A673 (cell line): Measurements from ENCODE around the gene XRCC3. TPM values are rescaled to one million over a fixed set of nuclear protein-coding genes. Genes with fewer than 3 reads are reported as not detected.

Source experiments
- BruUV-seq: library from RNA; stranded (reverse); fragments of 400-500 nt; replicated peaks from 2 replicates; lab custom pipeline; 2021; lab: Mats Ljungman, UMichigan
- CTCF ChIA-PET: fragments of 300-600 bp; sonication (Branson Sonifier 250); formaldehyde crosslinking; loops from one replicate; lab custom pipeline; 2022; ENCODE audit warnings: antibody characterized with exemption; lab: Charles Lee
- POLR2A ChIA-PET: fragments of 300-600 bp; sonication (Branson Sonifier 250); formaldehyde crosslinking; loops from one replicate; lab custom pipeline; 2022; ENCODE audit warnings: antibody characterized with exemption; ENCODE audit not compliant: low non-redundant PET; lab: Charles Lee
- DNase-seq: peaks from one replicate; pipeline ENCODE4 v3.0.0-alpha.2; 2015; ENCODE audit warnings: low spot score
- H3K27ac ChIP-seq: fragments of 200-600 bp; sonication (generic); 2 replicates; pipeline ENCODE4 v1.5.1; 2016; ENCODE audit warnings: mixed run types, low read depth, mild to moderate bottlenecking, mixed read lengths, antibody characterized with exemption, low read length; ENCODE audit not compliant: poor library complexity, severe bottlenecking
- H3K27me3 ChIP-seq: fragments of 200-600 bp; sonication (generic); replicated peaks from 2 replicates; pipeline ENCODE4 v1.6.1; 2017; ENCODE audit warnings: mixed run types, low read depth, mild to moderate bottlenecking, mixed read lengths, antibody characterized with exemption, low read length; ENCODE audit not compliant: insufficient read depth, poor library complexity
- H3K36me3 ChIP-seq: fragments of 200-600 bp; sonication (generic); 2 replicates; pipeline ENCODE4 v1.6.1; 2016; ENCODE audit warnings: mixed run types, mild to moderate bottlenecking, mixed read lengths, antibody characterized with exemption, low read length; ENCODE audit not compliant: insufficient read depth, poor library complexity, severe bottlenecking
- H3K4me1 ChIP-seq: fragments of 200-600 bp; sonication (generic); 2 replicates; pipeline ENCODE4 v1.6.1; 2017; ENCODE audit warnings: mixed run types, mild to moderate bottlenecking, mixed read lengths, antibody characterized with exemption, low read length; ENCODE audit not compliant: insufficient read depth, poor library complexity, severe bottlenecking
- H3K4me3 ChIP-seq: fragments of 200-600 bp; sonication (generic); 2 replicates; pipeline ENCODE4 v1.5.1; 2016; ENCODE audit warnings: low read depth, mixed run types, mild to moderate bottlenecking, mixed read lengths, low read length; ENCODE audit not compliant: poor library complexity, severe bottlenecking
- H3K9me3 ChIP-seq: fragments of 200-600 bp; sonication (generic); 2 replicates; pipeline ENCODE4 v1.6.1; 2016; ENCODE audit warnings: mixed run types, low read depth, mild to moderate bottlenecking, mixed read lengths, antibody characterized with exemption, low read length; ENCODE audit not compliant: poor library complexity, severe bottlenecking
- CTCF ChIP-seq: fragments of 300-800, 200-600 bp; sonication (generic); conservative IDR thresholded peaks from 2 replicates; pipeline ENCODE4 v1.5.1; 2017; ENCODE audit warnings: low read depth, mild to moderate bottlenecking, antibody characterized with exemption, low read length, moderate library complexity, mixed read lengths
- EZH2 ChIP-seq: fragments of 200-600 bp; sonication (generic); IDR thresholded peaks from 2 replicates; pipeline ENCODE4 v1.6.1; 2017; ENCODE audit warnings: borderline replicate concordance, low read depth, mild to moderate bottlenecking, mixed read lengths, antibody characterized with exemption, low read length; ENCODE audit not compliant: poor library complexity, severe bottlenecking
- intact Hi-C: fragments of 100-400 bp; cut with micrococcal nuclease; formaldehyde crosslinking; loops from one replicate; pipeline ENCODE4 v1.10.0; 2022; ENCODE audit not compliant: unreplicated experiment
- total RNA-seq: library from RNA; stranded (reverse); gene quantifications from 2 replicates; pipeline ENCODE4 v1.2.3, GENCODE V29; 2021

Gene XRCC3
- total RNA-seq, 1 experiment from 2014 or later = 91.8 TPM

GRCh38 chr14:103724116-103724515 lies 8.9 kb upstream of the XRCC3 start:
- Histone ChIP-seq H3K27me3 (no peaks in the 10 kb centered on the region), H3K36me3 (peaks cover 3% of the 10 kb centered on the region), H3K27ac (no peak overlapping the region), H3K9me3 (no peaks in the 10 kb centered on the region), H3K4me1 (no peaks in the 10 kb centered on the region), H3K4me3 (no peak overlapping the region)
- no TSS peak for BruUV-seq
- intact Hi-C loops = no loop called here
- no peak for DNase-seq
- TF ChIP-seq CTCF (no peak), EZH2 (no peak)
- CTCF ChIA-PET = no interaction called here
- POLR2A ChIA-PET = no interaction called here

GRCh38 chr14:103723748-103724081 lies 8.5 kb upstream of the XRCC3 start:
- Histone ChIP-seq H3K27ac (no peak overlapping the region), H3K4me1 (no peaks in the 10 kb centered on the region), H3K9me3 (no peaks in the 10 kb centered on the region), H3K27me3 (no peaks in the 10 kb centered on the region), H3K4me3 (no peak overlapping the region), H3K36me3 (no peaks in the 10 kb centered on the region)
- ChIA-PET POLR2A (no interaction called here), CTCF (no interaction called here)
- intact Hi-C loops = no loop called here
- BruUV-seq = no TSS peak
- DNase-seq = no peak
- no peak for TF ChIP-seq EZH2
- no peak for TF ChIP-seq CTCF

GRCh38 chr14:103721334-103722120 lies 6.3 kb upstream of the XRCC3 start:
- CTCF ChIA-PET = no interaction called here
- Histone ChIP-seq H3K4me1 (peaks cover 5% of the 10 kb centered on the region), H3K9me3 (no peaks in the 10 kb centered on the region), H3K4me3 (no peak overlapping the region), H3K27me3 (no peaks in the 10 kb centered on the region), H3K27ac (no peak overlapping the region), H3K36me3 (no peaks in the 10 kb centered on the region)
- POLR2A ChIA-PET = no interaction called here
- no peak for TF ChIP-seq EZH2
- no peak for TF ChIP-seq CTCF
- DNase-seq = no peak
- intact Hi-C loops = no loop called here
- no TSS peak for BruUV-seq
